Femur (tissue), 1 donor: Measurements from ENCODE around the gene DPP10.
"Not testable (repeated sequence)": the region's sequence is repeated elsewhere in the genome, so short reads cannot be mapped to it uniquely, and the experiment has no call there.

Source experiments
- DNase-seq: peaks from one replicate; pipeline ENCODE4 v3.0.0-alpha.2; 2017

DPP10 gene

DNA sequence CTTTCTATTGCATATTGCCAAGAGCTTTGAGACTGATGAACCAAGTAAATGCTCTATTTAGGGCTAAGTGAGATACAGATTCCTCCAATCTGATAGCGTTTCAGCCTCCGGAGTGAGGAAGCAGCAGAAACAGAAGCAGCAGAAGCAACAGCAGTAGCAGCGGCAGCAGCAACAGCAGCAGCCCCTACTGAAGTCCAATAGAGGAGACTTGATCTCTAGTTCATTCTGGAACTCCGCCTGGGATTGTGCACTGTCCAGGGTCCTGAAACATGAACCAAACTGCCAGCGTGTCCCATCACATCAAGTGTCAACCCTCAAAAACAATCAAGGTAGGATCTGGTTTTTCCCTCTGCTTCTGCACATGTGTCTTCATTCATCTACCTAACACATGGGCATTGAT is at the start of gene DPP10:
Gene DPP10 (plus strand): TSS at position 132 of the 400 bp plus-strand sequence.
- peak; percentile 64 for DNase-seq

DNA sequence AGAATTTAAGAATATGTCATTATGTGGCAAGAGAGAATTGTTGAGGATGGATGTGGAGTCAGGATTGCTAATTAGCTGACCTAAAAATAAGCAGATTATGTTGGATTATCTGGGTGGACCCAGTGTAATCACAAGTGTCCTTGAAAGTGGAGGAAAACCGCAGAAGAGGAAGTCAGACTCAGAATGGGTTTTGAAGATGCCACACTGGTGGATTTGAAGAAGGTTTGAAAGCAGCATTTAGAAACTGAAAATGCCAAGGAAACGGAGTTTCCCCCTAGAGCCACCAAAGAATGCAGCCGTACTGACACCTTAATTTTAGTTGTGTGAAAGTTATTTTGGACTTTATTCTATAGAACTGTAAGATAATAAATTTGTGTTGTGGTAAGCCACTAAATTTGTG is 41.6 kb upstream of the DPP10 start:
- DNase-seq, result no peak

DNA sequence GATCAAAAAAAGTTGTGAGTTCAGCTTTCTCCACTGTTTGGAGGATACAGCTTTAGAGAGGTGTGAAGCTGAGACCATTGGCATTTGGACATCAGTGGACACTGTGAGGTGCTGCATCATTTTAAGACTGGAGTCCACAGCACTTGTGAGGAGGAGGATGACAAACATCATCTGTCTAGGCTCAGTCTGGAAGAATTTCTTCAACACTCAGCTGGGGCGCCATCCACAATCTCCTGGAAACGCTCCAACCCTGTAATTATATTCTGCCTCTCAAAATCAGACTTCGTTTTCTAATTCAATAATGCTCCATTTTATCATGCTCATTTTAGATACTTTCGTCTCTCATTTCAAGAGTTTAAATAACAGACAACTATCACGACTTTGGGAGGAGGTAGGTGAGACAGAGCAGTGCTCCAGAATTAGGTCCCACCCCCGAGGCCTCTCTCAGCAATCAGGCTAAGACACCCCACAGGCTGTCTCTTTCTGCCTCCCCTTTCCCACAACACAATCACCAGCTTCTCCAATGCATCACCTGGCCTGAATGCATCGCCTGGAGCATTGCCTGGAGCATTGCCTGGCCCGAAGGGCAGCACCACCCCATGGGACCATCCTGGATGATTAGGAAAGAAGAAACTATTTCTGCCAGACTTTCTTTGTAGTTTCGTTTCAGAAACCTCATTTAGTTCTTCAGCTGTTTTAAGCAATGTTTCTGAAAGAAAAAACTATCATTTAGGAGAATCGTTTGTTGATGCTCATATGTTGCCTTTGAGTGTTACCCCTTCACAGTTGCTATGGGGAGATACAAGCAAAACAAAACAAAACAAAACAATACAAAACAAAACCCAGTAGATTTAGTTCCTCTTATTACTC is 37.0 kb upstream of the DPP10 start:
- DNase-seq, result peak; percentile 22

DNA sequence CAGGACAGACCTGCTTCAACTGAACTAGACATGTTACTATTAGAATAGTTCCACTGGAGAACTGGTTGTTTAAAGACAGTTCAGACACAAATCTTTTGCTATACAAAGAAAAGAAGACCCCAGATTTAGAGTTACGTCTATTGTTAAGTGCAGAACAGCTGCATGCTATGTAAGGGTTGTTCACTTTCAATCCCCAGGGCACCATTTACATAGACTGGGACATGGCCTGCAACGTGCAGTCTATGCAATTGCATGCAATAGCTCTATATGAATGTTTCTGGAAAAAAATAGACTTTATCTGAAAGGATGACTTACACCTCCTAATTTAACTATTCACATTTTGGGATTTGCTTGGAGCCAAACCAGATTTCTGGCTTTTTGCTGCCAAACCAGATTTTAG is 36.1 kb upstream of the DPP10 start:
- DNase-seq, result no peak

DNA sequence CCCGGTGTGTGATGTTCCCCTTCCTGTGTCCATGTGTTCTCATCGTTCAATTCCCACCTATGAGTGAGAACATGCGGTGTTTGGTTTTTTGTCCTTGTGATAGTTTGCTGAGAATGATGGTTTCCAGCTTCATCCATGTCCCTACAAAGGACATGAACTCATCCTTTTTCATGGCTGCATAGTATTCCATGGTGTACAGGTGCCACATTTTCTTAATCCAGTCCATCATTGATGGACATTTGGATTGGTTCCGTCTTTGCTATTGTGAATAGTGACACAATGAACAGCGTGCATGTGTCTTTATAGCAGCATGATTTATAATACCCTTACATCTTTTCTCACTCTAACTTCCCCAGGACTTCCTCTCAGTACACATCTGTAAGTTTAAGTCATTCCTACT is 35.1 kb upstream of the DPP10 start:
- DNase-seq, result not testable (repeated sequence)

DNA sequence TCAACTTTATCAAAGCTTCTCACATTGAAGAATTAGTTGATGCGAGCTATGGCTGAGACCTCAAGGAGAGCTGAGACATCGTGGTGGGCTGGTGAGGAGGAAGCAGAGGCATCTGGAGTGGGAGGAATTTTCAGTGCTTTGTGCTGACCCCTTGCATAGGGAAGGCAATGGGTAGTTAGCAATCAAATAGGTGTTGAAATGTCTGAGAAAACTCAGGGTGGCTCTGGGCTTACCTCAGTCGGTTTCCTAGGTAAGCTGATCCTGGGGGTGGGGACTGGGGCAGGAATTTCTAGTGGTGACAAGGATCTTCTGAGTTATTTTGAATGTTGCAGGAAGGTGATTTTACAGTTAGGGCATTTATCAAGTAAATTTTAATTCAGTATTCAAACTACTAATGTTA is 20.7 kb upstream of the DPP10 start:
- DNase-seq, result no peak

DNA sequence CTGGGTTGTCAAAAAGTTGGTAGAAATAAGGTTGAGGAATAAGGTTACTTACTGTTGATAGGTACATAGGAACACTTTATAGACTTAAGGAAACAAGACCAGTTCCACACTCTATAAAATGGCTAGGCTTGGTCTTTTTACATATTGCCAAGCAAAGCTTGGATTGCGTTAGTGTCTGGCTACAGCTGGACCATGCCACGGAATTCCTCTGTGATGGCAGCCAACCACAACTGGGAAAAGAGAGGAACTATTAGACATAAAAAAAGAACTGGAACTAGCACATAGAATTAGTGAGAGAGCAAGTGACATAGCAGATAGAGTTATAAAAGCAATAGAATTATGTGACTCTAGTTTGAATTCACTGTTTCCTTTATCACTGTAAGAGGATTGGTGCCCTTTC is 17.7 kb upstream of the DPP10 start:
- DNase-seq, result peak; percentile 32

DNA sequence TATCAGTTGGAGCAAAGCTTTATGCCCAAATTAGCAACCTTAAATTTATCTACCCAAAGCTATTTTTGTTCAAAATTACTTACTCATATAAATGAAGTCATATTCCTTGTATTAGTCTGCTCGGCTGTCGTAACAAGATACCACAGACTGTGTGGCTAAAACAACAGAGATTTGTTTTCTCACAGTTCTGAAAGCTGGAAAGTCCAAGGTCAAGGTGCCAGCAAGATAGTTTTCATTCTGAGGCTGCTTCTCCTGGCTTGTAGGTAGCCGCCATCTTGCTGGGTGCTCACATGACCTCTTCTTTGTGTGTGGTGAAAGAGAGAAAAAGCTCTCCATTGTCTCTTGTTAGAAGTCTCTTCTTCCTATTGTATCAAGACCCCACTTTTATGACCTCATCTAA is 15.7 kb upstream of the DPP10 start:
- DNase-seq, result no peak

DNA sequence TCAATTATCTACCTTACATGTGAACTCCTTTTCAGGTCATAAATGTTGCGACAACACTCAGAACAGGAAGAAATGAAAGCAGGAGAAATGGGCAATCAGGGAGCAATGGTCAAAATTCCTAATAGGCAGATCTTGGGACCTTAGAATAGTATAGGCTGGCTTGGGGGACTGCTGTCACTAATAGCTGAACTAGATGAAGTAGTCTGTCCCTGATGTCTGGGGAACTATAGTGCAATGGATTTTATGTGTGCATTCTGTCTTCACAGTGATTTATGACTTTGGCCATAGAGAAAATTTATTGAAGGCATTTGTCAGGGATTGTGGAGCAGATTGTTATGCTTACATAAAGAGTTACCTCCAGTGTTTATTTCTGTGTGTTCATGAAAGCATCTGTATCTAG is 6.1 kb upstream of the DPP10 start:
- no peak for DNase-seq

DNA sequence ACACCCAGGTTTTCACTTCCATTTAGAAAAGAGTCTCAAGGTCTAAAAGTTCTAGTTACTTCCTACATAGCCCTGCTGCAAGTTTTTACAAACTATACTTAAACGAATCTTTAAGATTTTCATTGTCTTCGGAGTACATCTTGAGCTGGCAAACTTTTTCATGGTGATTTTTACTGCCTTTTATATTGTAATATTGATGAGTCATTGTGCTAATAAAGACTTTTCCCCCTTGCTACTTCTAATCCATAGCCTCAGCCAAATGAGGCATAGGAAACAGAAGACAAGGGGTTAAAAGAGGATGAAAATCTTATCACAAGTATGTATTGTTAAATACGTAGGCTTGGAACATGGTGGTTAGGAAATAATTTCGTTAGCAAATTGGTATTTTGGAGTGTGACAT is 4.1 kb downstream of the DPP10 start:
- no peak for DNase-seq

DNA sequence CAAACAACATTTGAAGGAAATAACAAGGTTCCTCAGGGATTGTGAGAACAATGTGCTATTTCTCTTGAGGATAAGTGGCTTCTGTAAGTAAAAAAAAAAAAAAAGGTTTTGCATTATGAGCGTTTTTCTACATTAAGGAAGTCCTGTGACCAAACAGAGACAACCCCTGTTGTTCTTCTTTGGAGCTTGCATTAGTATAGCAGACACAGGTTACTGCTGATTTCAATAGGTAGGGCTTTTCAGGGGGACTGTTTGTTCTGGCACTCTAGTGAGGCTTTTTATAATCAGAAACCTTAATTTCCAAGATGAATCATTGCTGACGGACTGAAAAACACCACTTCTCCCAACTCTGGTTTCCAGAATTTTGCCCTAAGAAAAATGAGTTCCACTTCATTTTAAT is 8.2 kb downstream of the DPP10 start:
- DNase-seq, result no peak

DNA sequence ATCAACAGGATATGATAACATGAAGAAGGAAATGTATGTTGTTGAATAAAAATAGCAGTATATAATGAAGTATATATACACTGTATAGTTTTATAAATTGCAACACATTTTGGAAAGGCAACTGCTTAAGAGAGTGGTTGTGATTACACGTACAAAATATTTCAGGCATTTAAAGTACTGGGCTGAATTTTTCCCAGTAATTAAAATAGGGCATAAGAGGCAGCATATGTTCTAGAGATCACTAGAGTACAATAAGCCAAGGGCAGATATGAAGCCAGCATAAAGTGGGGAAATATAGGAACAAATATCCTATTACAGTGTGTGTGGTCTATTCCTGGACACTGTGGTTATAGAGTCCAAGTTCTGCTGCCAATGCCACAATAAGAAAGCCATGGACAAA is 14.1 kb downstream of the DPP10 start:
- no peak for DNase-seq

DNA sequence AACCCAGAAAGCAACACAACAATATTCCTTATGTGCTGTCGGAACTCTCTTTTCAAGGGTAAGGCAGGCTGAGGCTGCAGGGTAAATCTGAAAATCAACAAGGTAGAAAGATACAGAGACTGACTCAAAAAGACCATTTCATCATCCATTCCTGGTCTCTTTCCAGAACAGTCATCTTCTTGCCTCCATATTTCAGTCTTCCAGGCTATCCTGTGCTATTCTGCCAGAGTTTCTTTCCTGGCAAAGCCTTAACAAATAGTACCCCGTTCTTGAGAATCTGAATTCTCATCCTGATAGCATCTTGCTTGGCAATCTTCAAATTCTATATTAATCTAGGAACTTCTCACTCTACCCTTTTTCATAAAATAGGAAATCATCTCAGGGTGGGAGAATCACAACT is 15.5 kb downstream of the DPP10 start:
- DNase-seq, result no peak

DNA sequence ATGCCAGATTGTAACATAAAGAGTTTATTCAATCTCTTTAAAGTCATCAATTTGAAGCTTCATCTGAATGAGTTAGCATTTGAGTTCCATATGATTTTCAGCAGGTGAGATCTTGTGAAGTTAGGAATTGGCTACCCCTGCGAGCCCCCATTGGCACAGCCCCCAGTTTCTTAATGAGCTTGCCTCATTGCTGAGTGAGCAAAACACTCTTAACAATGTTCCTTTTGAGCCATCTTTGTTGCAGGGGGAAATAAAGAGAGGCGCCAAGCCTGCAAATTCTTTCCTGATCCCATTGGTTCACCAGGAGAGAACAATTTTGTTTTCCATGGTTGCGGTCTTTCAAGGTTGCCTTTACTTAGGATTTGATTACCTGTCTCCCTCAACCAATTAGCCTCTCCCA is 18.7 kb downstream of the DPP10 start:
- DNase-seq, result no peak

DNA sequence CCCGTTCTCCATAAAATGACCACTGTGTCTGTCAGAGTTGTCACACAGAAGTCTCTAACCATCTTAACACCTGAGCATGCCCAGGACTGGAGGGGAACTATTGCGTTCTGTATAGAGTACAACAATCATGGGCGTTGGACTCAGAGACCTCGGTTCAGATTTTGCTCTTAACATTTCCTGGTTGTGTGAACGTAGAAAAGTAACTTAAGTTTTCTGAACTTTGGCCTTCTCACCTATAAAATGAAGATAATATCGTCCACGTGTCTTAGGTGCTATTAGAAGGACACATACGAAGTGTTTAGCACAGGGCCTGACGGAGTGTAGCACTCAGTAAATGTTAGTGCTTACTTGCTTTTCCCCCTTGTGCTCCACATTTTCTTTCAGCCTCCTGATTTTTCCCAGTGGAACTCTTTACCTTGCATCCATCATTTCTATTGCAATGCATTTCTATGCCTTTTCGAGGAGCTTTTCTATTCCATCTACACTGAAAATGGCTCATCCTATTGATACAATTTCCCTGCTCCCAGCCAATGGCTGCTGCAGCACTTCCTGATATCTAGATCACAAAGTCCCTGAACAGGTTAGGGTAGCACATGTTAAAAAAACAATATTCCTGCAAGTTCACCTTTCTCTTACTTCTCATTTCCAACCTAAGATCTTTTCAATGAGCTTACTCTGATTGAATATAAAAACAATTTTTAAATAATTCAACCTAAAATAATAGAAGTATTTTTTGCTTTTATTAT is 22.7 kb downstream of the DPP10 start:
- no peak for DNase-seq

DNA sequence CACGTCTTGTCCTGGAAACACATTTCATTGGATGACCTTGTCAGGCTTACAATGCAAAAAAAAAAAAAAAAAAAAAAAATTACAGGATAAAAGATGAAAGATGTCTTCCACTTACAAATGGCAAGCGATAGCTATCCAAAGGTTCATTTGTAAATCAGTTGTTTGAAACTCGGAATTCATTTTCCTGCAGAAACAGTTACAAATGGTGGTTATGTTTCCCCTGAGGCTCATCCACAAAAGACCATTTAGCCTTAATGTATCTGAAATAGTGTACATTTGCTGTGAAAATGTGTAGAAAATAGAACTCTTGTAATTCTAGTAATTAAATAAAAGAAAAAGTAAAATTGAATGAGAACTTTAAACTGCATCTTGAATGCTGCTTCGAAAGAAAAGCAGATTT is 25.9 kb downstream of the DPP10 start:
- DNase-seq, result no peak

DNA sequence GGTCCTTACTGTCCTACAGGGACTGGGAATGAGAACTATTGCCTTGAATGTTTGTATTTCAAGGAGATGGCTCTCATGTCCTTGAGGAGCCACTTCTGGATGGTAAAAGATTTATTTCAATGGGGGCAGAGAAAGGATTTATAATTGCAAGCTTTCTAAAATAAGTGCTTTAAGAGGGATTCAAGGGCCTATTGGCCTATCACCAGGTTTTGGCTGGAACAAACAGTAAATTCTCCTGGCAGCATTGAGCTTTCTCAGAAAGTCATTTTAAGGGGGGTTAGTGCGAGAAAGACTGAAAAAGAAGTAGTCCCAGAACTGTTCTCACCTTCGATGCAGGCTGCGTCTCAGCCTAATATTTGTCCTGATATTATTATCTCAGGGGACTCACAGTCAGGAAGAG is 29.8 kb downstream of the DPP10 start:
- DNase-seq, result no peak

DNA sequence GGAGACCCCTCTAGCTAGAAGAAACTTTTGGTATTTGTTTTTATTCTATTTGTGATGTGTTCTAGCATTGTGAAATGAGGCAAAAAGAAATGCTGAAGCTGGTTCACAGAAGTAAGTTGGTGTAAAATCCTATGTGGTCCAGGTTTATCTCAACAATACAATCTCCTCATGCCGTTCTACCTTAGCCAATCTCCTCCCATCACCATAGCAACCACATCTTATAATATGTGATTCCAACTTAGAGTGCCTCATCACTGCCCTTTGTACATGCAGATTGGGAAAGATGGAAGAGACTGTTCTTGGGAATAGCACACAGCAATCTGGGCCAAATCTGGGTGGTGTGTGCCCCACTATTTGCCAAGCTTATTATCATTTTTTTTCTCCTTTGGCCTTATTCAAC is 30.3 kb downstream of the DPP10 start:
- no peak for DNase-seq

DNA sequence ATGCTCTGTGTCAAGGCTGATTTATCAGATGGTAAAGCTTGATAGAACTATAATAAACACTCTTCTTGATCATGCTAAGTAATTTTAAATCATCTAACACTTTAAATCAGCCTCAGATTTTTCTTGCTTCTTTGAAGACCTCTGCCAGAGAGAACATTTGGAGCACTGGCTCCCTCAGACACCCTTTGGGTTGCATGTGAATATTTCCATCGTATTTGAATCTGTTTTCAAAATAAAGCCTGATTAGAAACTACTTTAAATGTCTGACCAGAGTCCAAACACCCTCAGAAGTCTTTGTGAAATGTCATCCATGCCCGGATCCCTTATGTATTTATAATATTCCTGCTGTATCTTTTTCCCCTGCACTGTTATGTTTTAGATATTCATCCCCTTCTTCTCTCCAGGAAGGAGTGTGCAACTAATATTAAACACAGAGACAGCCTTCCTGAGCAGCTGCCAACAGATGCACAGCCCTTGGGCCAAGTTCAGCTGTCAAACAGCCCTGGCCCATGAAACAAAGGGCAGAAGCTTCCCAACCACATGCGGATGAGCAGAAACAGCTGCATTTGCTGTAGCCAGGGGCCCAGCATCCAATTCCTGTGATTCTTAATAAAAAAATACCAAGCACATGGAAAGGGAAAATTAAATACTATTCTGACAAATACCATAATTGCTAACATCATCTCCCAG is 46.5 kb downstream of the DPP10 start:
- peak; percentile 81 for DNase-seq

DNA sequence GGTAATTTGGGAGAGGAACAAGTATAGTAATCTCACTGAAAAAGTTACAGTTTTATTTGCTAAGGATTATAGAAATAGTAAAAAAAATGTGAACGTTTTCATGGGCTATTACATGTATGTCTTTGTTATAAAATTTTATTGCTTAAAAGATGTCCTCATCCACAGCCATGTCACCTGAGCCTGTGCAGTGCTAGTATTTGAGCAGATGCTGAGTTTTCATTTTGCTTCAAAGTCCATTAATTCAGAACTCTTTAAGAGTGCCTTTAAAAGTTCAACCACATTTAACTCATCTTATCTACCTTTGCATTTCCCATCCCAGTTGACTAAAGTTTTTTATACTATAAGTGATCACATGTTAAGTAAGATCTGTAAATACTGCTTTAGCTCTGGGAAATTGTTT is 52.6 kb downstream of the DPP10 start:
- no peak for DNase-seq

DNA sequence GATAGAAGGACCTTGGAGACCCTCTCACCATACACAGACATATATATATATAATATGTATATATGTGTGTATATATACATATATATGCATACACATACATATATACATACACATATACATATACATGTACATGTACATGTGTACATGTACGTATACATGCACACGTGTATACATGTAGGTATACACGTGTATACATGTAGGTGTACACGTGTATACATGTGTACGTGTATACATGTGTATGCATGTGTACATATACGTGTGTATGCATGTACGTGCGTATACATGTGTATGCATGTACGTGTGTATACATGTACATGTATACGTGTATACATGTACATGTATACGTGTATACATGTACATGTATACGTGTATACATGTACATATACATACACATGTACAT is 54.5 kb downstream of the DPP10 start:
- DNase-seq, result no peak

DNA sequence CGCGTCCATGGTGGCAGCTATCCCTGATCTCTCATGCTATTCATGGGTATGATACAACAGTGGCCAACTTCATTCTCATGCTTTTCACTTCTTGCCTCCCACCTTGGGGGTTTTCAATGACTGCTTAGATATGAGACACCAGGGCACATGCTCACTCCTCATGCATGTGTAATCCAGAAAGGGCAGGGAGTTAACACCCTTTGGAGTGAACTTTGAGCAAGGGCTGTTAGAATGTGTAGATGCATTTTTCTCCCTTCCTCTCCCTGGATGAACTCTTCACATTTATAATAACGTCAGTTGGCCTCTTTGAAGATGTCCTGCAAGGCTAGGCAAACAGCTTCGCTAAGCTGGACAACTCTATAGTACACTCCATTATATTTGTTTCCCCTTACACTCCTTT is 56.7 kb downstream of the DPP10 start:
- DNase-seq, result no peak

DNA sequence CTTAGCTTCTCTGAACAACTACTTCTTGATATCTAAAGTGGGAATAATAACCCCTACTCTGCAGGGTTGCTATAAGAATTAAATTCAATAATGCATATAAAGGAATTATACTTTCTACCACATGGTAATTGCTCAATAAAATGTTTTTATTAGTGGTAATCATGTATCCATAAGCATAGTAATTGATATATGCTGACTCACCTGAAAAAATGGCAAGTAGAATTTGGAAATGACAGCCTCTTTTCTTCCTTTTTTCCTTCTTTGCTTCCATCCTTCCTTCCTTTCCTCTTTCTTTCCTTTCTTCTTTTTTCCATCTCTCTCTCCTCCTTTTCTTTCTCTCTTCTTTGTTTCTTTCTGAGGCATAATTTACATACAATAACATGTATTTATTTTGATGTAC is 65.3 kb downstream of the DPP10 start:
- no peak for DNase-seq

DNA sequence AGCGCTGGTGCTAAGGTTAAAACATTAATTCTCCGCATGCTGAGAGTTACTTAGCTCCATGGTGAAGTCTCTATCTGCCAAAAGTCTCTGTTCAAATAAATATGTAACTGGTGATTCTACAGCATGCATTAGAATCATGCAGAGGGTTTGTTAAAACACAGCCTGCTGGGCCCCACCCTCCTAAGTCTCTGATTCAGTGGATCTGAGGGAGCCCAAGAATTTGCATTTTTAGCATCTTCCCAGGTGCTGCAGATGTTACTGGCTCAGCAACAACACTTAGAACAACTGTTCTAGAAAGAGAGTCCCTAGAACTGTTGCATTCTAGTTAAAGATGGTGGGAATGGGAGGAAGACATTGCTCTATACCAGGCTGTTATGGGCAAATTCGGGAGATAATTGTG is 73.4 kb downstream of the DPP10 start:
- DNase-seq, result no peak
